Daoy (cell line): ENCODE results near the gene FBLN5. TPM values are rescaled to one million over a fixed set of nuclear protein-coding genes. Genes with fewer than 3 reads are reported as not detected.
A peak's percentile ranks its signal among the peaks of the same experiment; 100 is the strongest.
"Not testable (repeated sequence)": the region's sequence is repeated elsewhere in the genome, so short reads cannot be mapped to it uniquely, and the experiment has no call there.

Experiments used
- DNase-seq: peaks from one replicate; pipeline ENCODE4 v3.0.0-alpha.2; 2015; ENCODE audit warnings: low read depth
- total RNA-seq: library from RNA; depleted of rRNA; stranded (reverse); fragments of >200 nt; shearing (Covaris generic); gene quantifications from 2 replicates; pipeline ENCODE4 v1.2.3, GENCODE V29; 2014

FBLN5 gene
- total RNA-seq, 1 experiment from 2014 or later, result 0.57 TPM

GRCh38 chr14:91866061-91866460 lies 81.4 kb downstream of the FBLN5 start:
- peak; percentile 62 for DNase-seq

GRCh38 chr14:91862417-91862816 lies 85.1 kb downstream of the FBLN5 start:
- no peak for DNase-seq

- DNase-seq, result no peak
Measured at GRCh38 chr14:91861091-91861490, 86.4 kb downstream of the FBLN5 start.

GRCh38 chr14:91860238-91860637 lies 87.3 kb downstream of the FBLN5 start:
- no peak for DNase-seq

- peak; percentile 74 for DNase-seq
Measured at GRCh38 chr14:91858536-91859275, 88.8 kb downstream of the FBLN5 start.

- DNase-seq, result no peak
Measured at GRCh38 chr14:91857614-91858013, 89.9 kb downstream of the FBLN5 start.

- no peak for DNase-seq
Measured at GRCh38 chr14:91854327-91854934, 93.1 kb downstream of the FBLN5 start.

- DNase-seq, result no peak
Measured at GRCh38 chr14:91851563-91851962, 95.9 kb downstream of the FBLN5 start.

- DNase-seq, result no peak
Measured at GRCh38 chr14:91848504-91849001, 98.9 kb downstream of the FBLN5 start.

- DNase-seq, result no peak
Measured at GRCh38 chr14:91847693-91848092, 99.8 kb downstream of the FBLN5 start.

- no peak for DNase-seq
Measured at GRCh38 chr14:91845652-91846051, 101.8 kb downstream of the FBLN5 start.

- DNase-seq, result not testable (repeated sequence)
Measured at GRCh38 chr14:91845056-91845455, 102.4 kb downstream of the FBLN5 start.

GRCh38 chr14:91844029-91844428 lies 103.5 kb downstream of the FBLN5 start:
- DNase-seq, result no peak

- DNase-seq, result no peak
Measured at GRCh38 chr14:91843437-91843836, 104.1 kb downstream of the FBLN5 start.

- DNase-seq, result no peak
Measured at GRCh38 chr14:91841065-91841464, 106.4 kb downstream of the FBLN5 start.

- DNase-seq, result no peak
Measured at GRCh38 chr14:91839749-91840148, 107.7 kb downstream of the FBLN5 start.

GRCh38 chr14:91837076-91837475 lies 110.4 kb downstream of the FBLN5 start:
- no peak for DNase-seq

- peak; percentile 87 for DNase-seq
Measured at GRCh38 chr14:91835920-91836843, 111.3 kb downstream of the FBLN5 start.

GRCh38 chr14:91835197-91835919 lies 112.1 kb downstream of the FBLN5 start:
- no peak for DNase-seq

- DNase-seq, result no peak
Measured at GRCh38 chr14:91834571-91834970, 112.9 kb downstream of the FBLN5 start.

- DNase-seq, result no peak
Measured at GRCh38 chr14:91831337-91831736, 116.2 kb downstream of the FBLN5 start.

- peak; percentile 50 for DNase-seq
Measured at GRCh38 chr14:91830777-91831176, 116.7 kb downstream of the FBLN5 start.
